K562 (cell line): ENCODE results near the gene GOLGA6D. TPM values are rescaled to one million over a fixed set of nuclear protein-coding genes. Genes with fewer than 3 reads are reported as not detected.

Experiments
- ATAC-seq: fragments of 200-7000 bp; cut with Tn5 transposase; 3 replicates; pipeline ENCODE4 v1.9.1; 2020; ENCODE audit warnings: moderate library complexity
- BruUV-seq: library from RNA; stranded (reverse); fragments of 400-500 nt; replicated peaks from 2 replicates; lab custom pipeline; 2021; lab: Mats Ljungman, UMichigan
- CTCF ChIA-PET: fragments of 300-600 bp; formaldehyde crosslinking; extraction: SDS; loops from one replicate; lab custom pipeline; 2021; ENCODE audit warnings: low intra/inter-chr PET ratio; lab: Yijun Ruan, JAX
- POLR2A ChIA-PET: fragments of 300-600, 350-650 bp; sonication (Branson Sonifier 250); formaldehyde crosslinking; extraction: SDS; loops from one replicate; lab custom pipeline; 2021; ENCODE audit warnings: antibody characterized with exemption, inconsistent platforms; lab: Yijun Ruan, JAX
- DNase-seq, 4 experiments: peaks; one replicate each; pipeline versions ENCODE4 v3.0.0 to v3.0.0-alpha.2; 2011 to 2018; ENCODE audit warnings: low spot score in 3 of 4, mixed read lengths in 3 of 4; ENCODE audit errors: extremely low read depth in 1 of 4
- FAIRE-seq: peaks from 2 replicates; lab custom pipeline; 2011; peaks lifted over from hg19 to GRCh38; lab: Jason Lieb, UNC
- H2AFZ ChIP-seq: 2 replicates; pipeline ENCODE4 v1.6.0; 2011; ENCODE audit warnings: low read depth, low read length, control low read depth, inconsistent platforms
- H3K27ac ChIP-seq: fragments of 200-600 bp; 3 replicates; pipeline ENCODE4 v1.8.0; 2011; ENCODE audit warnings: low read depth, mild to moderate bottlenecking, control low read depth, inconsistent platforms, low read length, moderate library complexity, mixed read lengths; ENCODE audit errors: extremely low read depth
- H3K27me3 ChIP-seq, 2 experiments: fragments of 300-600 bp in 1 of 2; 2 replicates in 1 of 2; 3 replicates in 1 of 2; pipeline versions ENCODE4 v1.6.0 to v1.8.0; 2011; ENCODE audit warnings: inconsistent platforms in 2 of 2, low read length in 2 of 2, mild to moderate bottlenecking in 1 of 2, mixed read lengths in 1 of 2, moderate library complexity in 1 of 2; ENCODE audit not compliant: control insufficient read depth in 2 of 2, insufficient read depth in 2 of 2
- H3K36me3 ChIP-seq: fragments of 300-600 bp; 3 replicates; pipeline ENCODE4 v1.8.0; 2011; ENCODE audit warnings: mild to moderate bottlenecking, low read length, inconsistent platforms; ENCODE audit not compliant: control insufficient read depth, insufficient read depth
- H3K4me1 ChIP-seq, 2 experiments: fragments of 200-600 bp in 1 of 2; replicated peaks in 1 of 2; 2 replicates in 1 of 2; 3 replicates in 1 of 2; pipeline versions ENCODE4 v1.5.1 to v1.8.0; 2011; ENCODE audit warnings: inconsistent platforms in 2 of 2, low read length in 2 of 2, mild to moderate bottlenecking in 1 of 2, mixed read lengths in 1 of 2, moderate library complexity in 1 of 2; ENCODE audit not compliant: control insufficient read depth in 2 of 2, insufficient read depth in 2 of 2
- H3K4me2 ChIP-seq: 2 replicates; pipeline ENCODE4 v1.6.1; 2011; ENCODE audit warnings: low read length, control low read depth, inconsistent platforms, mixed read lengths; ENCODE audit not compliant: insufficient read depth
- H3K4me3 ChIP-seq: fragments of 200-600 bp; sonication (generic), shearing (Covaris generic); 2 replicates; pipeline ENCODE4 v1.5.1; 2016; ENCODE audit warnings: control low read depth, inconsistent platforms
- H3K79me2 ChIP-seq: fragments of 200-600 bp; 3 replicates; pipeline ENCODE4 v1.8.0; 2011; ENCODE audit warnings: low read length, inconsistent platforms; ENCODE audit not compliant: control insufficient read depth, insufficient read depth
- H3K9ac ChIP-seq, 2 experiments: 2 replicates each; pipeline versions ENCODE4 v1.6.0 to v1.6.1; 2011; ENCODE audit warnings: low read depth in 2 of 2, low read length in 2 of 2, control low read depth in 1 of 2, inconsistent platforms in 1 of 2, mild to moderate bottlenecking in 1 of 2, mixed read lengths in 1 of 2; ENCODE audit not compliant: insufficient read depth in 1 of 2
- H3K9me1 ChIP-seq: one replicate; pipeline ENCODE4 v1.6.0; 2011; ENCODE audit warnings: inconsistent platforms, mild to moderate bottlenecking, low read length, moderate library complexity; ENCODE audit not compliant: control insufficient read depth, insufficient read depth
- H3K9me3 ChIP-seq: replicated peaks from 2 replicates; pipeline ENCODE4 v1.5.1; 2011; ENCODE audit warnings: low read depth, low read length, inconsistent platforms; ENCODE audit not compliant: control insufficient read depth, insufficient read depth
- H4K20me1 ChIP-seq: replicated peaks from 2 replicates; pipeline ENCODE4 v1.6.1; 2011; ENCODE audit warnings: low read length, inconsistent platforms, mixed read lengths; ENCODE audit not compliant: control insufficient read depth, insufficient read depth
- ATF3 ChIP-seq, 2 experiments: fragments of 450-650 bp in 1 of 2; sonication (generic) in 1 of 2; formaldehyde crosslinking in 1 of 2; IDR thresholded peaks in 1 of 2; conservative IDR thresholded peaks in 1 of 2; 2 replicates each; pipeline versions ENCODE4 v1.6.1 to v1.8.1; 2016 to 2023; ENCODE audit warnings: mild to moderate bottlenecking in 2 of 2, moderate library complexity in 2 of 2, inconsistent platforms in 1 of 2, missing genetic modification reagents in 1 of 2
- BRCA1 ChIP-seq, 2 experiments: fragments of 450-650 bp in 1 of 2; sonication (generic) in 1 of 2; formaldehyde crosslinking in 1 of 2; IDR thresholded peaks; 2 replicates each; pipeline versions ENCODE4 v1.5.0 to v1.6.1; 2017 to 2020; ENCODE audit warnings: mild to moderate bottlenecking in 1 of 2, missing genetic modification reagents in 1 of 2
- CLOCK ChIP-seq: fragments of 250-450 bp; sonication (Bioruptor Pico); IDR thresholded peaks from 2 replicates; pipeline ENCODE4 v1.4.0; 2020; ENCODE audit warnings: mild to moderate bottlenecking, moderate library complexity, borderline replicate concordance
- CREM ChIP-seq: IDR thresholded peaks from 2 replicates; pipeline ENCODE4 v1.6.1; 2014; ENCODE audit warnings: antibody characterized with exemption, low read depth
- DDX20 ChIP-seq: fragments of 450-650 bp; IDR thresholded peaks from 2 replicates; pipeline ENCODE4 v1.6.1; 2016; ENCODE audit warnings: missing genetic modification characterization, low read depth, mild to moderate bottlenecking, missing compliant biosample characterization, moderate library complexity
- DPF2 ChIP-seq: fragments of 450-650 bp; IDR thresholded peaks from 2 replicates; pipeline ENCODE4 v1.6.1; 2016
- MTA1 ChIP-seq: fragments of 450-650 bp; IDR thresholded peaks from 2 replicates; pipeline ENCODE4 v1.6.1; 2017; ENCODE audit warnings: borderline replicate concordance
- ZFP1 ChIP-seq: fragments of 450-650 bp; formaldehyde crosslinking; IDR thresholded peaks from 2 replicates; pipeline ENCODE4 v1.4.0; 2020; ENCODE audit warnings: mild to moderate bottlenecking, mixed read lengths
- ZNF668 ChIP-seq: fragments of 250-450 bp; sonication (Bioruptor Pico); IDR thresholded peaks from 2 replicates; pipeline ENCODE4 v1.8.0; 2022; ENCODE audit warnings: mild to moderate bottlenecking, inconsistent platforms
- whole genome bisulfite sequencing: fragments of 100-300 bp; shearing (Covaris generic); methylation state at CpG from one replicate; pipeline ENCODE4 v1.1.6; 2016; ENCODE audit warnings: low coverage, mixed read lengths; ENCODE audit not compliant: insufficient coverage; ENCODE audit errors: missing lambda C conversion rate; 5-methylcytosine and 5-hydroxymethylcytosine counted together
- in situ Hi-C: fragments of 300-500 bp; cut with MboI; formaldehyde crosslinking; loops from 4 replicates; pipeline ENCODE4 v1.15.0; 2018; ENCODE audit warnings: inconsistent platforms, mixed read lengths
- intact Hi-C: fragments of 100-400 bp; cut with micrococcal nuclease; formaldehyde crosslinking; loops from 2 replicates; pipeline ENCODE4 v1.14.2; 2022
- polyA plus RNA-seq, 8 experiments: library from polyadenylated mRNA; depleted of rRNA in 4 of 8; stranded (reverse) in 5 of 8; unstranded in 3 of 8; fragments of >200 nt; fragmentation: Nextera tagmentation in 2 of 8; fragmentation: Illumina TruSeq in 1 of 8; extraction: Ambion mirVana in 2 of 8; extraction: Trizol in 1 of 8; gene quantifications; 2 replicates each; pipeline versions ENCODE4 v1.2.1 to v1.2.3, GENCODE V29; 2011 to 2014; ENCODE audit warnings: inconsistent platforms in 1 of 8, missing spikeins in 1 of 8
- total RNA-seq, 7 experiments: library from RNA; depleted of rRNA in 6 of 7; stranded (reverse); fragments of >200 nt in 6 of 7; fragmentation: Illumina TruSeq in 2 of 7; extraction: Trizol in 2 of 7; gene quantifications; 2 replicates each; pipeline versions ENCODE4 v1.2.1 to v1.2.3, GENCODE V29; 2011 to 2021; ENCODE audit warnings: low replicate concordance in 1 of 7
- TF ChIP-seq, protein P1 (sequence below): fragments of 450-650 bp; formaldehyde crosslinking; IDR thresholded peaks from 2 replicates; pipeline ENCODE4 v1.4.0; 2022; ENCODE audit warnings: missing genetic modification characterization
- TF ChIP-seq, protein P2 (sequence below): sonication (generic); formaldehyde crosslinking; IDR thresholded peaks from 2 replicates; pipeline ENCODE4 v1.9.0; 2022; ENCODE audit warnings: mild to moderate bottlenecking, missing genetic modification reagents

The GOLGA6D gene
- total and polyA plus RNA-seq, 9 of the 15 experiments (the other 6 are each of a cell fraction or from before 2014, with no cell fraction given) = not detected

GRCh38 chr15:75235051-75235673 lies 47.5 kb upstream of the GOLGA6D start (continued):
- TF ChIP-seq ATF3 (IDR thresholded peaks at IDR 0.05) (no peak), ATF3 (CRISPR knock-in tag; conservative IDR thresholded peaks at IDR 0.05) (no peak), CREM (no peak), MTA1 (no peak), DPF2 (no peak)
- TF ChIP-seq, all 486 proteins: peak for 0

- DNase-seq (no peak), FAIRE-seq (no peak), ATAC-seq (no peak)
- Histone ChIP-seq H3K4me1 (peaks cover 0 to 7% of the 10 kb centered on the region in 2 experiments; a peak in 1 of 5 replicates), H3K4me3 (no peak overlapping the region), H3K9me3 (no peaks in the 10 kb centered on the region), H3K79me2 (no peaks in the 10 kb centered on the region), H3K9ac (peak overlapping the region in 1 of 2 experiments; percentile 17; a peak in 2 of 4 replicates), H2AFZ (no peak overlapping the region), H3K9me1 (no peaks in the 10 kb centered on the region), H3K27ac (no peak overlapping the region), H3K4me2 (no peak overlapping the region), H3K36me3 (no peaks in the 10 kb centered on the region), H4K20me1 (peaks cover 8% of the 10 kb centered on the region), H3K27me3 (peaks cover 3 to 69% of the 10 kb centered on the region in 2 experiments; a peak in 4 of 5 replicates)
- ChIA-PET POLR2A (no interaction called here), CTCF (no interaction called here)
- in situ Hi-C loops (loop anchor here (10.0 kb wide), 1 partner anchor 1151 kb away; the partner anchor contains the start of gene GOLGA6A), intact Hi-C loops (no loop called here)
- BruUV-seq = no TSS peak
- 5% methylated on average over 11 of the region's 11 CpGs for WGBS
- no peak for TF ChIP-seq CLOCK
- TF ChIP-seq BRCA1 (IDR thresholded peaks at IDR 0.05) = no peak
- TF ChIP-seq BRCA1 (CRISPR knock-in tag; IDR thresholded peaks at IDR 0.05) = no peak
- no peak for TF ChIP-seq ZFP1 (CRISPR knock-in tag)
- TF ChIP-seq, protein P1, sequence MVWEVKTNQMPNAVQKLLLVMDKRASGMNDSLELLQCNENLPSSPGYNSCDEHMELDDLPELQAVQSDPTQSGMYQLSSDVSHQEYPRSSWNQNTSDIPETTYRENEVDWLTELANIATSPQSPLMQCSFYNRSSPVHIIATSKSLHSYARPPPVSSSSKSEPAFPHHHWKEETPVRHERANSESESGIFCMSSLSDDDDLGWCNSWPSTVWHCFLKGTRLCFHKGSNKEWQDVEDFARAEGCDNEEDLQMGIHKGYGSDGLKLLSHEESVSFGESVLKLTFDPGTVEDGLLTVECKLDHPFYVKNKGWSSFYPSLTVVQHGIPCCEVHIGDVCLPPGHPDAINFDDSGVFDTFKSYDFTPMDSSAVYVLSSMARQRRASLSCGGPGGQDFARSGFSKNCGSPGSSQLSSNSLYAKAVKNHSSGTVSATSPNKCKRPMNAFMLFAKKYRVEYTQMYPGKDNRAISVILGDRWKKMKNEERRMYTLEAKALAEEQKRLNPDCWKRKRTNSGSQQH (CRISPR knock-in tag) = no peak
- TF ChIP-seq ZNF668 (CRISPR knock-in tag) = no peak
- TF ChIP-seq, protein P2, sequence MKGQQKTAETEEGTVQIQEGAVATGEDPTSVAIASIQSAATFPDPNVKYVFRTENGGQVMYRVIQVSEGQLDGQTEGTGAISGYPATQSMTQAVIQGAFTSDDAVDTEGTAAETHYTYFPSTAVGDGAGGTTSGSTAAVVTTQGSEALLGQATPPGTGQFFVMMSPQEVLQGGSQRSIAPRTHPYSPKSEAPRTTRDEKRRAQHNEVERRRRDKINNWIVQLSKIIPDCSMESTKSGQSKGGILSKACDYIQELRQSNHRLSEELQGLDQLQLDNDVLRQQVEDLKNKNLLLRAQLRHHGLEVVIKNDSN (CRISPR knock-in tag) = no peak
- no peak for TF ChIP-seq DDX20 (tag)
Measured at GRCh38 chr15:75235760-75236729, 46.6 kb upstream of the GOLGA6D start.
